Suprapubic skin (tissue), 4 donors: ENCODE results near the gene RBM33. TPM values are rescaled to one million over a fixed set of nuclear protein-coding genes. Genes with fewer than 3 reads are reported as not detected.

ENCODE experiments used
- DNase-seq, 2 donors: peaks; one replicate each; pipeline ENCODE4 v3.0.0-alpha.2; 2019; ENCODE audit warnings: low spot score in 2 of 2
- H3K27ac ChIP-seq: fragments of 200-600 bp; sonication (generic); one replicate; pipeline ENCODE4 v1.5.1; 2019
- H3K27me3 ChIP-seq: fragments of 200-600 bp; sonication (generic); one replicate; pipeline ENCODE4 v1.5.1; 2019
- H3K36me3 ChIP-seq: fragments of 200-600 bp; sonication (generic); one replicate; pipeline ENCODE4 v1.5.1; 2019
- H3K4me1 ChIP-seq: fragments of 200-600 bp; sonication (generic); one replicate; pipeline ENCODE4 v1.5.1; 2019
- H3K4me3 ChIP-seq: fragments of 200-600 bp; sonication (generic); one replicate; pipeline ENCODE4 v1.5.1; 2019; ENCODE audit warnings: mild to moderate bottlenecking
- H3K9me3 ChIP-seq: fragments of 200-600 bp; sonication (generic); one replicate; pipeline ENCODE4 v1.5.1; 2019
- CTCF ChIP-seq, 2 donors: fragments of 200-600 bp in 1 of 2; fragments of 450-650 bp in 1 of 2; sonication (generic) in 1 of 2; IDR thresholded peaks; one replicate each; pipeline ENCODE4 v1.5.1; 2016 to 2019; ENCODE audit warnings: antibody characterized with exemption in 2 of 2, mild to moderate bottlenecking in 1 of 2, moderate library complexity in 1 of 2
- EP300 ChIP-seq: sonication (generic); formaldehyde crosslinking; IDR thresholded peaks from one replicate; pipeline ENCODE4 v1.6.1; 2017; ENCODE audit warnings: antibody characterized with exemption
- POLR2A ChIP-seq, 2 donors: fragments of 450-650 bp; IDR thresholded peaks; one replicate each; pipeline ENCODE4 v1.6.1; 2017; ENCODE audit warnings: antibody characterized with exemption in 2 of 2, mild to moderate bottlenecking in 2 of 2, moderate library complexity in 2 of 2
- POLR2AphosphoS5 ChIP-seq, 3 donors: sonication (generic); formaldehyde crosslinking; IDR thresholded peaks; one replicate each; pipeline ENCODE4 v1.6.1; 2017; ENCODE audit warnings: antibody characterized with exemption in 3 of 3
- WGBS: methylation state at CpG from one replicate; pipeline ENCODE4 v1.1.5; 2018; 5-methylcytosine and 5-hydroxymethylcytosine counted together
- total RNA-seq, 4 donors: library from RNA; depleted of rRNA; stranded (reverse); fragments of >200 nt; gene quantifications; one replicate each; pipeline ENCODE4 v1.1.0, GENCODE V29; 2016

RBM33 gene
- total RNA-seq, 4 donors from 2014 or later: 37.4 to 121 (median 58.2) TPM

GRCh38 chr7:155818820-155819168 is 174.3 kb downstream of the RBM33 start:
- no peak overlapping the region for H3K27ac ChIP-seq
- no peak overlapping the region for H3K4me3 ChIP-seq
- DNase-seq: no peak
- peaks cover 86% of the 10 kb centered on the region for H3K27me3 ChIP-seq
- TF ChIP-seq POLR2AphosphoS5 (IDR thresholded peaks at IDR 0.05) (no peak), CTCF (IDR thresholded peaks at IDR 0.05) (no peak), EP300 (no peak), POLR2A (IDR thresholded peaks at IDR 0.05) (no peak)
- H3K9me3 ChIP-seq: no peaks in the 10 kb centered on the region
- no peaks in the 10 kb centered on the region for H3K36me3 ChIP-seq
- 75% methylated on average over 6 of the region's 6 CpGs for WGBS
- H3K4me1 ChIP-seq: no peaks in the 10 kb centered on the region

GRCh38 chr7:155819186-155819585 is 174.7 kb downstream of the RBM33 start:
- no peak for TF ChIP-seq EP300
- TF ChIP-seq POLR2AphosphoS5 (IDR thresholded peaks at IDR 0.05): no peak
- TF ChIP-seq POLR2A (IDR thresholded peaks at IDR 0.05): no peak
- no peak for TF ChIP-seq CTCF (IDR thresholded peaks at IDR 0.05)
- Histone ChIP-seq H3K27ac (no peak overlapping the region), H3K36me3 (no peaks in the 10 kb centered on the region), H3K27me3 (peaks cover 84% of the 10 kb centered on the region), H3K4me1 (no peaks in the 10 kb centered on the region), H3K4me3 (no peak overlapping the region), H3K9me3 (no peaks in the 10 kb centered on the region)
- WGBS: 88% methylated on average over 6 of the region's 12 CpGs
- no peak for DNase-seq

GRCh38 chr7:155820246-155820645 is 175.8 kb downstream of the RBM33 start:
- Histone ChIP-seq H3K36me3 (no peaks in the 10 kb centered on the region), H3K9me3 (no peaks in the 10 kb centered on the region), H3K4me3 (no peak overlapping the region), H3K27ac (no peak overlapping the region), H3K4me1 (no peaks in the 10 kb centered on the region), H3K27me3 (peaks cover 81% of the 10 kb centered on the region)
- peak in 1 of 2 donors; percentile 35 for DNase-seq
- WGBS: 83% methylated on average over 10 of the region's 18 CpGs
- TF ChIP-seq CTCF (IDR thresholded peaks at IDR 0.05): no peak
- TF ChIP-seq POLR2AphosphoS5 (IDR thresholded peaks at IDR 0.05): no peak
- TF ChIP-seq POLR2A (IDR thresholded peaks at IDR 0.05): no peak
- no peak for TF ChIP-seq EP300

GRCh38 chr7:155820788-155821187 is 176.3 kb downstream of the RBM33 start:
- H3K4me1 ChIP-seq: no peaks in the 10 kb centered on the region
- no peaks in the 10 kb centered on the region for H3K9me3 ChIP-seq
- H3K4me3 ChIP-seq: no peak overlapping the region
- H3K36me3 ChIP-seq: no peaks in the 10 kb centered on the region
- WGBS: 78% methylated on average over 13 of the region's 13 CpGs
- DNase-seq: no peak
- no peak overlapping the region for H3K27ac ChIP-seq
- TF ChIP-seq CTCF (IDR thresholded peaks at IDR 0.05) (no peak), EP300 (no peak), POLR2A (IDR thresholded peaks at IDR 0.05) (no peak), POLR2AphosphoS5 (IDR thresholded peaks at IDR 0.05) (no peak)
- H3K27me3 ChIP-seq: peaks cover 78% of the 10 kb centered on the region

GRCh38 chr7:155821851-155822250 is 177.4 kb downstream of the RBM33 start:
- WGBS: 88% methylated on average over 8 of the region's 11 CpGs
- H3K27me3 ChIP-seq: peaks cover 70% of the 10 kb centered on the region
- no peak overlapping the region for H3K4me3 ChIP-seq

More at GRCh38 chr7:155821851-155822250, 177.4 kb downstream of the RBM33 start:
- DNase-seq: no peak
- Histone ChIP-seq H3K9me3 (no peaks in the 10 kb centered on the region), H3K4me1 (no peaks in the 10 kb centered on the region), H3K27ac (no peak overlapping the region), H3K36me3 (no peaks in the 10 kb centered on the region)
- TF ChIP-seq POLR2A (IDR thresholded peaks at IDR 0.05) (no peak), EP300 (no peak), CTCF (IDR thresholded peaks at IDR 0.05) (no peak), POLR2AphosphoS5 (IDR thresholded peaks at IDR 0.05) (no peak)
